Subcutaneous adipose tissue (tissue), 4 donors: Measurements from ENCODE around the gene SLC39A3. TPM values are rescaled to one million over a fixed set of nuclear protein-coding genes. Genes with fewer than 3 reads are reported as not detected.

Experiments
- total RNA-seq, 4 donors: library from RNA; depleted of rRNA; stranded (reverse); fragments of >200 nt; gene quantifications; one replicate each; pipeline ENCODE4 v1.1.0, GENCODE V29; 2016
- TF ChIP-seq, protein P1 (sequence below): fragments of 450-650 bp; IDR thresholded peaks from one replicate; pipeline ENCODE4 v1.5.1; 2016; ENCODE audit warnings: low read depth, mild to moderate bottlenecking, control low read depth, antibody characterized with exemption, moderate library complexity

The SLC39A3 gene
- total RNA-seq, 4 donors from 2014 or later: 15.2 to 25.4 (median 21.3) TPM

DNA sequence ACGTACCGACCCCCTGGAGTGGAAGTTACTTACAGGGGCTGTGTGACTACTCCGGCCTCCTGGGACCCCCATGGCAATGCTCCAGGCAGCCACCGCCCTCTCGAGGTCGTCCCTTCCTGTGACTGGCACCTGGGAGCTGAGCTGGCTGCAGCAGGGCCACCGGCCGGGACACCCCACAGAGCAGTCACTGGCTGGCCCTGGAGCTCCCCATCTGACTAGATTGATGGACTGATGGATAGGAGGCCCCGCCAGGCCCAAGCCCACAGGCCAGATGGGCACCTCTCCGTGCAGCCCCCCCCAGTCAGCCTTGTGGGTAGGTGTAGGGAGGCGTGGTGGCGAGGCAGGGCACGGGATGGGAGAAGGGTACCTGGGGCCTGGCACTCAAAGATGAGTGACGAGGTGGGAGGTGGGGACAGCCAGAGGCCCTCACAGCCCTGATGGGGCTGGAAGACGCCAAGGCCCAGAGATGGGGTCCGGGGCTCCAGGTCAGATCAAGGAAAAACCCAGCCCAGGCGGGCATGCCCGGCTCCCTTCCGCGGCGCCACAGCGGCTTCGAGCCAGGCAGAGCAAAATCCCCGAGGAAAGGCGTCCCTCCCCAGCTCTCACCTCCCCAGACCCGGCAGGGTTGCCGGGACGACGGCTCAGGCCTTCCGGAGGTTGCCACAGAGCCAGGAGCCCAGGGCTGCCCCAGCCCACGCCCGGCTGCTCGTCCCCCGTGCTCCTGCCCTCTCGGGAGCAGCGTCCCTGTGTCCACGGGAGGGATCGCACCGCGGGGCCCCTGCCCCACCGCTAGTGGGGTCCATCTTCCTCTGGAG lies 8.4 kb downstream of the SLC39A3 start:
- TF ChIP-seq, protein P1, sequence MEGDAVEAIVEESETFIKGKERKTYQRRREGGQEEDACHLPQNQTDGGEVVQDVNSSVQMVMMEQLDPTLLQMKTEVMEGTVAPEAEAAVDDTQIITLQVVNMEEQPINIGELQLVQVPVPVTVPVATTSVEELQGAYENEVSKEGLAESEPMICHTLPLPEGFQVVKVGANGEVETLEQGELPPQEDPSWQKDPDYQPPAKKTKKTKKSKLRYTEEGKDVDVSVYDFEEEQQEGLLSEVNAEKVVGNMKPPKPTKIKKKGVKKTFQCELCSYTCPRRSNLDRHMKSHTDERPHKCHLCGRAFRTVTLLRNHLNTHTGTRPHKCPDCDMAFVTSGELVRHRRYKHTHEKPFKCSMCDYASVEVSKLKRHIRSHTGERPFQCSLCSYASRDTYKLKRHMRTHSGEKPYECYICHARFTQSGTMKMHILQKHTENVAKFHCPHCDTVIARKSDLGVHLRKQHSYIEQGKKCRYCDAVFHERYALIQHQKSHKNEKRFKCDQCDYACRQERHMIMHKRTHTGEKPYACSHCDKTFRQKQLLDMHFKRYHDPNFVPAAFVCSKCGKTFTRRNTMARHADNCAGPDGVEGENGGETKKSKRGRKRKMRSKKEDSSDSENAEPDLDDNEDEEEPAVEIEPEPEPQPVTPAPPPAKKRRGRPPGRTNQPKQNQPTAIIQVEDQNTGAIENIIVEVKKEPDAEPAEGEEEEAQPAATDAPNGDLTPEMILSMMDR: no peak

- TF ChIP-seq, protein P1: no peak
Observed at GRCh38 chr19:2729943-2730818, 9.6 kb downstream of the SLC39A3 start.

DNA sequence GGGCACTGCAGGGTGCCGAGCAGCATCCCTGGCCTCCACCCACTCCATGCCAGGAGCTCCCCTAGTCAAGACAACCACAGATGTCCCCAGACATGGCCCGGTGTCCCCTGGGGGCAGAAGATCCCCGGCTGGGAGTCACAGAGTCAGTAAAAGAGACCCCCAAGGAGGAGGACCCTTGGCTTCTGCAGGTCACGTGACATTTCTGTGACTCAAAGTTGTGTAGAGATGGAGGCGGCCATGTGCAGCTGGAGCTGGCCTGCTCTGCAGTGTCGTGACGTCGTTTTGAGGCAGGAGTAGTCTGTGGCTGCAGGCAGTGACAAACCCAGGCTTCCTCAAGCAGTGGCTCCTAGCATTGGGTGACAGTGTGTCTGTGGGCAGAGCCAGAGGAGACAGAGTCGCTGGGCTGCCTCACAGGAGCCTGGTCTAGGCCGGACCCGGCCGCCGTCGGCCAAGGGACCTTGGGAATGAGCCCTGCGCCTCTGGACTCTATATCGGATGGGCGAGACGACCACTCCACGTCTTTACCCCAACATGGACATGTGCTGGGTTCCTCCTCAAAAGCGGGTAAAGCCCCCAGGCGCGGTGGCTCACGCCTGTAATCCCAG lies 10.9 kb downstream of the SLC39A3 start:
- TF ChIP-seq, protein P1: no peak

DNA sequence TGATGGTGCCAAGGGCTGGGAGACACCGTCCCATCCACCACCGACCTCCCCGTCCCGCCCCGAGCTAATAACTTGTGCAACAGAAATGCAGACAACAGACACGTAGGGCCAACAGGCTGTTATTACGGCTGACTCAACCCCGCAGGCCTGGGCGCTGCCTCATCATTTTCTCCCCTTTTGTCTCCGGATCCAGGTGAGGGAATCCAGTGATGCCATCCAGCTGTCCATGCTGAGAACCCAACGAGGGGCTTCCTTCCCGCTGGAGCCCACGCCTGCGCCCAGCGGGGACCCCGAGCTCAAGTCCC lies 12.2 kb downstream of the SLC39A3 start:
- TF ChIP-seq, protein P1: no peak

GRCh38 chr19:2726904-2727639 lies 12.7 kb downstream of the SLC39A3 start:
- TF ChIP-seq, protein P1: no peak

- TF ChIP-seq, protein P1: no peak
Observed at GRCh38 chr19:2726160-2726855, 13.5 kb downstream of the SLC39A3 start.
